ENCODE measurements around the gene CAMKK2. TPM values are rescaled to one million over a fixed set of nuclear protein-coding genes. Genes with fewer than 3 reads are reported as not detected.
"Not testable (repeated sequence)": the region's sequence is repeated elsewhere in the genome, so short reads cannot be mapped to it uniquely, and the experiment has no call there.

CAMKK2 gene
- total RNA-seq, 1 donor from 2014 or later: 36.9 TPM

GRCh38 chr12:121304306-121304705, 7.8 kb upstream of the CAMKK2 start:
- intact Hi-C loops (cut with DNase I): no loop called here
- Histone ChIP-seq H3K27ac (no peak overlapping the region), H3K4me3 (no peak overlapping the region), H3K27me3 (no peaks in the 10 kb centered on the region), H3K9me3 (no peaks in the 10 kb centered on the region), H3K4me1 (no peaks in the 10 kb centered on the region), H3K36me3 (peaks cover 13 to 18% of the 10 kb centered on the region in 2 donors)
- no peak for TF ChIP-seq CTCF (IDR thresholded peaks at IDR 0.05)
- DNase-seq (ENCODE audit: low spot score in 2 of 2): no peak

- TF ChIP-seq CTCF (IDR thresholded peaks at IDR 0.05): no peak
- Histone ChIP-seq H3K4me1 (peaks cover 0 to 4% of the 10 kb centered on the region in 2 donors), H3K36me3 (no peaks in the 10 kb centered on the region), H3K4me3 (no peak overlapping the region), H3K9me3 (no peaks in the 10 kb centered on the region), H3K27me3 (no peaks in the 10 kb centered on the region), H3K27ac (no peak overlapping the region)
- intact Hi-C loops (cut with DNase I): no loop called here
- DNase-seq (ENCODE audit: low spot score in 2 of 2): no peak
These were observed 5.4 kb upstream of the CAMKK2 start for GRCh38 chr12:121301876-121302275.

GRCh38 chr12:121300083-121300819, 3.7 kb upstream of the CAMKK2 start:
- H3K36me3 ChIP-seq: no peaks in the 10 kb centered on the region
- intact Hi-C loops (cut with DNase I): no loop called here
- no peak overlapping the region for H3K27ac ChIP-seq
- peaks cover 0 to 9% of the 10 kb centered on the region in 2 donors for H3K4me1 ChIP-seq
- H3K4me3 ChIP-seq: no peak overlapping the region
- no peaks in the 10 kb centered on the region for H3K27me3 ChIP-seq
- DNase-seq (ENCODE audit: low spot score in 2 of 2): no peak
- H3K9me3 ChIP-seq: no peaks in the 10 kb centered on the region
- no peak for TF ChIP-seq CTCF (IDR thresholded peaks at IDR 0.05)

- H3K27me3 ChIP-seq: no peaks in the 10 kb centered on the region
- peaks cover 0 to 14% of the 10 kb centered on the region in 2 donors for H3K4me1 ChIP-seq
- H3K36me3 ChIP-seq: no peaks in the 10 kb centered on the region
- no peak overlapping the region for H3K4me3 ChIP-seq
- TF ChIP-seq CTCF (IDR thresholded peaks at IDR 0.05): no peak
- no peaks in the 10 kb centered on the region for H3K9me3 ChIP-seq
- intact Hi-C loops (cut with DNase I): no loop called here
- H3K27ac ChIP-seq: no peak overlapping the region
- no peak for DNase-seq (ENCODE audit: low spot score in 2 of 2)
These were observed 3.2 kb upstream of the CAMKK2 start for GRCh38 chr12:121299662-121300061.

- H3K9me3 ChIP-seq; DNase-seq (ENCODE audit: low spot score in 2 of 2); H3K27ac ChIP-seq; H3K36me3 ChIP-seq; H3K27me3 ChIP-seq; intact Hi-C loops (cut with DNase I); H3K4me3 ChIP-seq: not testable (repeated sequence)
- H3K4me1 ChIP-seq: peaks cover 0 to 18% of the 10 kb centered on the region in 2 donors
These were observed 1.9 kb upstream of the CAMKK2 start for GRCh38 chr12:121298411-121298810.

GRCh38 chr12:121297435-121297991, 1.0 kb upstream of the CAMKK2 start:
- peak overlapping the region; percentile 89 to 99 for H3K4me3 ChIP-seq
- H3K27ac ChIP-seq: peak overlapping the region; percentile 53 to 55
- H3K9me3 ChIP-seq: no peaks in the 10 kb centered on the region
- intact Hi-C loops (cut with DNase I): no loop called here
- H3K27me3 ChIP-seq: no peaks in the 10 kb centered on the region
- H3K4me1 ChIP-seq: peaks cover 0 to 18% of the 10 kb centered on the region in 2 donors
- peak in 1 of 2 donors; percentile 63 for DNase-seq (ENCODE audit: low spot score in 2 of 2)
- no peak for TF ChIP-seq CTCF (IDR thresholded peaks at IDR 0.05)
- H3K36me3 ChIP-seq: peaks cover 0 to 1% of the 10 kb centered on the region in 2 donors
